CD4-positive, alpha-beta T cell (primary cell): ENCODE results near the gene PHF14. TPM values are rescaled to one million over a fixed set of nuclear protein-coding genes. Genes with fewer than 3 reads are reported as not detected.
A peak's percentile ranks its signal among the peaks of the same experiment; 100 is the strongest.
"Not testable (repeated sequence)": the region's sequence is repeated elsewhere in the genome, so short reads cannot be mapped to it uniquely, and the experiment has no call there.

Source experiments
- ATAC-seq: fragments of 200-7000 bp; cut with Tn5 transposase; one replicate; pipeline ENCODE4 v1.10.0; 2022; ENCODE audit warnings: mild to moderate bottlenecking; ENCODE audit not compliant: poor library complexity
- CTCF ChIA-PET: fragments of 350-600 bp; sonication (Branson Sonifier 250); formaldehyde crosslinking; loops from one replicate; lab custom pipeline; 2021; ENCODE audit warnings: antibody characterized with exemption, inconsistent platforms; lab: Charles Lee
- POLR2A ChIA-PET: fragments of 350-600 bp; sonication (Branson Sonifier 250); formaldehyde crosslinking; loops from one replicate; lab custom pipeline; 2021; ENCODE audit warnings: antibody characterized with exemption, inconsistent platforms; lab: Charles Lee
- DNase-seq, 14 experiments: peaks; one replicate each; pipeline ENCODE4 v3.0.0-alpha.2; 2013 to 2020; ENCODE audit warnings: mixed read lengths in 2 of 14
- H3K27ac ChIP-seq, 2 donors: one replicate each; pipeline versions ENCODE4 v1.5.1 to v1.7.0; 2013; ENCODE audit warnings: low read length in 2 of 2, low read depth in 1 of 2, mild to moderate bottlenecking in 1 of 2
- H3K27me3 ChIP-seq, 2 experiments: 1 replicate in 1 of 2; 2 replicates in 1 of 2; pipeline versions ENCODE4 v1.6.1 to v1.7.0; 2013; ENCODE audit warnings: low read length in 2 of 2, control low read depth in 1 of 2, mild to moderate bottlenecking in 1 of 2, moderate library complexity in 1 of 2; ENCODE audit not compliant: insufficient read depth in 2 of 2, control insufficient read depth in 1 of 2
- H3K36me3 ChIP-seq: one replicate; pipeline ENCODE4 v1.6.1; 2013; ENCODE audit warnings: low read length, control low read depth; ENCODE audit not compliant: insufficient read depth
- H3K4me1 ChIP-seq: one replicate; pipeline ENCODE4 v1.6.1; 2013; ENCODE audit warnings: low read length, control low read depth; ENCODE audit not compliant: insufficient read depth
- H3K4me3 ChIP-seq: one replicate; pipeline ENCODE4 v1.5.1; 2013; ENCODE audit warnings: mild to moderate bottlenecking, low read length, moderate library complexity
- H3K9me3 ChIP-seq, 2 experiments: 1 replicate in 1 of 2; 2 replicates in 1 of 2; pipeline versions ENCODE4 v1.6.1 to v1.7.0; 2013; ENCODE audit warnings: low read length in 2 of 2, mild to moderate bottlenecking in 2 of 2, control low read depth in 1 of 2, moderate library complexity in 1 of 2; ENCODE audit not compliant: control insufficient read depth in 1 of 2, insufficient read depth in 1 of 2
- H3K27ac Mint-ChIP-seq: one replicate; pipeline ENCODE4 v1.8.0; 2020; ENCODE audit warnings: mixed read lengths
- H3K27me3 Mint-ChIP-seq: one replicate; pipeline ENCODE4 v1.8.0; 2021; ENCODE audit warnings: mixed read lengths
- H3K36me3 Mint-ChIP-seq: one replicate; pipeline ENCODE4 v1.8.0; 2021; ENCODE audit warnings: low read depth, mixed read lengths
- H3K4me1 Mint-ChIP-seq: one replicate; pipeline ENCODE4 v1.8.0; 2021; ENCODE audit warnings: low read depth, mixed read lengths
- H3K4me3 Mint-ChIP-seq: one replicate; pipeline ENCODE4 v1.8.0; 2020; ENCODE audit warnings: mild to moderate bottlenecking, mixed read lengths
- H3K9me3 Mint-ChIP-seq: one replicate; pipeline ENCODE4 v1.8.0; 2020; ENCODE audit warnings: mixed read lengths
- intact Hi-C, 2 experiments: fragments of 100-400 bp; cut with DNase I in 1 of 2; cut with micrococcal nuclease in 1 of 2; formaldehyde crosslinking; loops; one replicate each; pipeline versions ENCODE4 v1.15.1 to v1.9.0; 2023 to 2025; cut with DNase I, micrococcal nuclease
- total RNA-seq, 174 experiments: library from RNA in 2 of 174; stranded (reverse) in 2 of 174; gene quantifications; one replicate each; pipeline ENCODE4 v1.2.3 and lab custom pipeline; 2021 to 2026
- TF ChIP-seq, protein P1 (sequence below): fragments of 200-600 bp; IDR thresholded peaks from one replicate; pipeline ENCODE4 v1.8.0; 2022; ENCODE audit warnings: antibody characterized with exemption, mild to moderate bottlenecking

PHF14 gene
- total RNA-seq, 2 experiments from 2014 or later = 23.1 TPM

DNA sequence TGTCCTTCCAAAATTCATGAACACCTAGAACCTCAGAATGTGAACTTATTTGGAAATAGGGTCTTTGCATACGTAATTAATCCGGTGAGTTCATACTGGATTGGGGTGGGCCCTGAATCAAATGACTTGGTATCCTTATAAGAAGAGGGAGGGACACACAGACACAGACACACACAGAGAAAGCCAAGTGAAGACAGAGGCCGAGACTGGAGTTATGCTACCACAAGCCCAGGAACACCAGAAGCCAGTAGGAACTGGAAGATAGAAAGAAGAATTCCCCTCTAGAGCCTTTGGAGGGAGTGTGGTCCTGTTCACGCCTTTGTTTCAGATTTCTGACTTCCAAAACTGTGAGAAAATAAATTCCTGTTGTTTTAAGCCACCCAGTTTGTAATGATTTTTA, 17.1 kb upstream of the PHF14 start:
- ChIA-PET CTCF (no interaction called here), POLR2A (no interaction called here)
- intact Hi-C loops = no loop called here
- Mint-ChIP-seq H3K36me3 (no peaks in the 10 kb centered on the region), H3K4me1 (no peaks in the 10 kb centered on the region), H3K27me3 (peaks cover 28% of the 10 kb centered on the region), H3K27ac (no peak overlapping the region), H3K4me3 (no peak overlapping the region), H3K9me3 (peaks cover 2% of the 10 kb centered on the region)
- DNase-seq (no peak), ATAC-seq (no peak)
- peaks cover 0 to 8% of the 10 kb centered on the region in 2 experiments for H3K9me3 ChIP-seq
- no peak overlapping the region for H3K4me3 ChIP-seq
- TF ChIP-seq, protein P1, sequence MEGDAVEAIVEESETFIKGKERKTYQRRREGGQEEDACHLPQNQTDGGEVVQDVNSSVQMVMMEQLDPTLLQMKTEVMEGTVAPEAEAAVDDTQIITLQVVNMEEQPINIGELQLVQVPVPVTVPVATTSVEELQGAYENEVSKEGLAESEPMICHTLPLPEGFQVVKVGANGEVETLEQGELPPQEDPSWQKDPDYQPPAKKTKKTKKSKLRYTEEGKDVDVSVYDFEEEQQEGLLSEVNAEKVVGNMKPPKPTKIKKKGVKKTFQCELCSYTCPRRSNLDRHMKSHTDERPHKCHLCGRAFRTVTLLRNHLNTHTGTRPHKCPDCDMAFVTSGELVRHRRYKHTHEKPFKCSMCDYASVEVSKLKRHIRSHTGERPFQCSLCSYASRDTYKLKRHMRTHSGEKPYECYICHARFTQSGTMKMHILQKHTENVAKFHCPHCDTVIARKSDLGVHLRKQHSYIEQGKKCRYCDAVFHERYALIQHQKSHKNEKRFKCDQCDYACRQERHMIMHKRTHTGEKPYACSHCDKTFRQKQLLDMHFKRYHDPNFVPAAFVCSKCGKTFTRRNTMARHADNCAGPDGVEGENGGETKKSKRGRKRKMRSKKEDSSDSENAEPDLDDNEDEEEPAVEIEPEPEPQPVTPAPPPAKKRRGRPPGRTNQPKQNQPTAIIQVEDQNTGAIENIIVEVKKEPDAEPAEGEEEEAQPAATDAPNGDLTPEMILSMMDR = no peak
- no peaks in the 10 kb centered on the region for H3K4me1 ChIP-seq
- peaks cover 0 to 2% of the 10 kb centered on the region in 2 experiments for H3K27me3 ChIP-seq
- H3K27ac ChIP-seq = no peak overlapping the region
- no peaks in the 10 kb centered on the region for H3K36me3 ChIP-seq

DNA sequence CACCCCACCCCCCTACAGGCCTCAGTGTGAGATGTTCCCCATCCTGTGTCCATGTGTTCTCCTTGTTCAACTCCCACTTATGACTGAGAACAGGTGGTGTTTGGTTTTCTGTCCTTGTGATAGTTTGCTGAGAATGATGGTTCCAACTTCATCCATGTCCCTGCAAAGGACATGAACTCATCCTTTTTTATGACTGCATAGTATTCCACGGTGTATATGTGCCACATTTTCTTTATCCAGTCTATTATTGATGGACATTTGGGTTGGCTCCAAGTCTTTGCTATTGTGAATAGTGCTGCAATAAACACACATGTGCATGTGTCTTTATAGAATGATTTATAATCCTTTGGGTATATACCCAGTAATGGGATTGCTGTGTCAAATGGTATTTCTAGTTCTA, 13.4 kb upstream of the PHF14 start:
- H3K9me3 Mint-ChIP-seq, H3K36me3 Mint-ChIP-seq, DNase-seq, H3K4me1 Mint-ChIP-seq, intact Hi-C loops, H3K27ac ChIP-seq, H3K9me3 ChIP-seq, ATAC-seq, H3K4me3 ChIP-seq, H3K27me3 ChIP-seq, H3K4me1 ChIP-seq, H3K36me3 ChIP-seq, H3K27ac Mint-ChIP-seq, CTCF ChIA-PET, POLR2A ChIA-PET, H3K4me3 Mint-ChIP-seq: not testable (repeated sequence)
- H3K27me3 Mint-ChIP-seq = peaks cover 51% of the 10 kb centered on the region

DNA sequence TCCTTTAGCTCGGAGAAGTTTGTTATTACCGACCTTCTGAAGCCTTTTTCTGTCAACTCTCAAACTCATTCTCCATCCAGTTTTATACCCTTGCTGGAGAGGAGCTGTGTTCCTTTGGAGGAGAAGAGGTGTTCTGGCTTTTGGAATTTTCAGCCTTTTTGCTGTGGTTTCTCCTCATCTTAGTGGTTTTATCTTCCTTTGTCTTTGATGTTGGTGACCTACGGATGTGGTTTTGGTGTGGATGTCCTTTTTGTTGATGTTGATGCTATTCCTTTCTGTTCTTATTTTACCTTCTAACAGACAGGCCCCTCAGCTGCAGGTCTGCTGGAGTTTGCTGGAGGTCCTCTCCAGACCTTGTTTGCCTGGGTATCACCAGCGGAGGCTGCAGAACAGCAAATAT, 8.7 kb upstream of the PHF14 start:
- H3K9me3 Mint-ChIP-seq, H3K27me3 ChIP-seq, H3K36me3 ChIP-seq, H3K4me3 ChIP-seq, H3K9me3 ChIP-seq, H3K36me3 Mint-ChIP-seq, CTCF ChIA-PET, H3K27ac Mint-ChIP-seq, ATAC-seq, H3K4me1 ChIP-seq, intact Hi-C loops, H3K27ac ChIP-seq, H3K4me1 Mint-ChIP-seq: not testable (repeated sequence)
- Mint-ChIP-seq H3K27me3 (peaks cover 52% of the 10 kb centered on the region), H3K4me3 (peak overlapping the region; percentile 1)
- peak in 1 of 14 experiments; percentile 24 for DNase-seq
- POLR2A ChIA-PET = interaction anchor here (5.0 kb wide), 1 partner anchor 24 kb away, joined by 26 read pairs; a partner anchor contains a TSS

DNA sequence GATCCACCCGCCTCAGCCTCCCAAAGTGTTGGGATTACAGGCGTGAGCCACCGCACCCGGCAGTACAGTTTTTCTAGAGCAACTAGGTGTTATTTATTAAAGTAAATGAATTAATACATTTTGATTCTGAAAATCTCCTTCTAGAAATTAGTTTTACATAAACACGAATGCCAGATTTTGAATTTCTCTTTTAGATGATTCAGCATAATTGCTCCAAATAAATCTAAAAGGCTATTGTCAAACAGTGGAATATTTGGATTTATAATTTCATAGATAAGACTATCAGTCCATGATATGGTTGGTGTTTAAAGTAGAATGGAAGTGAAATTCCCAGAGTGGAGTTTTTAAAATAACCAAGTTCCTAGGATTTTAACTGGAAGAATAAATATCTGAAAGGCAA, 1.5 kb upstream of the PHF14 start:
- CTCF ChIA-PET = no interaction called here
- no peak for ATAC-seq
- Mint-ChIP-seq H3K4me1 (peaks cover 43% of the 10 kb centered on the region), H3K36me3 (peaks cover 31% of the 10 kb centered on the region), H3K9me3 (no peaks in the 10 kb centered on the region), H3K27ac (peak overlapping the region; percentile 82), H3K27me3 (peaks cover 10% of the 10 kb centered on the region), H3K4me3 (peak overlapping the region; percentile 88)
- Histone ChIP-seq H3K4me3 (no peak overlapping the region), H3K27me3 (peaks cover 3 to 9% of the 10 kb centered on the region in 2 experiments), H3K9me3 (no peaks in the 10 kb centered on the region), H3K4me1 (peaks cover 18% of the 10 kb centered on the region), H3K36me3 (peaks cover 4% of the 10 kb centered on the region), H3K27ac (no peak overlapping the region)
- TF ChIP-seq, protein P1 = no peak
- no peak for DNase-seq
- POLR2A ChIA-PET = interaction anchor here (0.7 kb wide), 1 partner anchor 32 kb away, joined by 3 read pairs; no protein-coding TSS in a partner anchor
- intact Hi-C loops = loop anchor here in 1 of 2 experiments (1.0 kb wide), 1 partner anchor 31 kb away; no protein-coding TSS in a partner anchor
